Measurements from ENCODE around the gene IL22RA2.
"Not testable (repeated sequence)": the region's sequence is repeated elsewhere in the genome, so short reads cannot be mapped to it uniquely, and the experiment has no call there.

IL22RA2 gene, protein sequence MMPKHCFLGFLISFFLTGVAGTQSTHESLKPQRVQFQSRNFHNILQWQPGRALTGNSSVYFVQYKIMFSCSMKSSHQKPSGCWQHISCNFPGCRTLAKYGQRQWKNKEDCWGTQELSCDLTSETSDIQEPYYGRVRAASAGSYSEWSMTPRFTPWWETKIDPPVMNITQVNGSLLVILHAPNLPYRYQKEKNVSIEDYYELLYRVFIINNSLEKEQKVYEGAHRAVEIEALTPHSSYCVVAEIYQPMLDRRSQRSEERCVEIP

DNA sequence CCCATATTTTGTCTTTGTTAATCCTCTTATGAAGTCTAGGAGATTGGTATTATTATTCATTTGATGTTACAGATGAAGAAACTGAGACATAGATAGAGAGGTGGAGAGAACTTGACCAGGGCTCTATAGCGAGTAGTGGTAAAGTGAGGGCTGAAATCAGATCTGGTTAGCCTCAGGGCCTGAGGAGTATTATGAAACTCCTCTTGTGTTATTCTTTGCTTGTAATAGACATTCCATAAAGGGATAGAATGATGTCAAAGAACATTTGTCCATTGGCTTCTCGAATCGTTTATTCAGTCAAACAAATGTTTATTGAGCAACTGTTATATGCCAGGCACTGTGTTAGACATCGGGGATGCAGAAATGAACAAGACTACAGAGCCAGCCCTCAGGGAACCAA is at the start of gene IL22RA2:
IL22RA2 (minus strand) TSS at position 144 of the 400 bp plus-strand sequence. CDS start 11,895 bp downstream, outside the sequence.
- no peak for DNase-seq

DNA sequence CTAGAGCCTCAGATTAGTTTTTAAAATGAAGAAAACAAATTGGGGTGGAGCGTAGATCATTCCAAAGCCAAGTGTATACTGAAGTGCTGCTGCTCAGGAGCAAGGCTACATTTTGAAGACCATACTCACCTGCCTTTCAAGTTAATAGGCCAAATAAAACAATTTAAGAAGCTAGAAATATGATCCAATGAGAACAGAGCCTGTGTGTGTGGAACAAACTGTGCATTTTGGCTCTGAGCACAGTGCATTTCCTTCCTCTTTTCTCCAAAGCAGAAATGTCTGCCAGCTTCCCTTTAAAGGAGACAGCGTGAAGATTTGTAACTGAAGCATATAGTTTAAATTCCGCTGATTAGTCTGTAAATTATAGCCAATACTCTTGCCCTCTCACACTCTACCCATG is 48.9 kb upstream of the IL22RA2 start:
- no peak for DNase-seq

GRCh38 chr6:137219664-137220252 is 46.3 kb upstream of the IL22RA2 start:
- DNase-seq, result no peak

GRCh38 chr6:137218917-137219663 is 45.6 kb upstream of the IL22RA2 start, which contains the start of gene IFNGR1:
Gene IFNGR1, minus strand, starts transcription at chr6:137219385. Its CDS starts 58 bp downstream, at chr6:137219327.
- DNase-seq, result peak; percentile 96 to 98

- DNase-seq, result peak; percentile 12 to 14
Measured at GRCh38 chr6:137218473-137218916, 45.1 kb upstream of the IL22RA2 start.

- DNase-seq, result no peak
Measured at GRCh38 chr6:137217801-137218472, 44.5 kb upstream of the IL22RA2 start.

GRCh38 chr6:137216875-137217553 is 43.6 kb upstream of the IL22RA2 start:
- no peak for DNase-seq

DNA sequence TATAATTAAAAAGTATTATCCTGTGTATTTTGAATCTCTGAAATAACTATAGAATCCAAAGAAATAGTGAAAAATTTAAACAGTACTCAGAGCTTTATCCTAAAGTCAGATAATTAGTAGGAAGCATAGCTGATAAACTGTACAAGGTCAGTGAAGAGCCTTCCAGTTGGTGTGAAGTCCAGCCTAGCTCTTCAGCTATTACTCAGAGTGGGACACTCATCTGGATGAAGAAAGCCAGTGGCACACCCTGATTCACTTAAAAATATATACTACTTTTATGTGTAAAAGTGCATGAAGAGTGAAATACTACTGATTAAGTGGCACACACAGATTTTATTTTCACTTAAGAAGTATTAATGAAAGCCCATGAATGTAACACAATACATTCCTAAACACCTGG is 42.7 kb upstream of the IL22RA2 start:
- no peak for DNase-seq

DNA sequence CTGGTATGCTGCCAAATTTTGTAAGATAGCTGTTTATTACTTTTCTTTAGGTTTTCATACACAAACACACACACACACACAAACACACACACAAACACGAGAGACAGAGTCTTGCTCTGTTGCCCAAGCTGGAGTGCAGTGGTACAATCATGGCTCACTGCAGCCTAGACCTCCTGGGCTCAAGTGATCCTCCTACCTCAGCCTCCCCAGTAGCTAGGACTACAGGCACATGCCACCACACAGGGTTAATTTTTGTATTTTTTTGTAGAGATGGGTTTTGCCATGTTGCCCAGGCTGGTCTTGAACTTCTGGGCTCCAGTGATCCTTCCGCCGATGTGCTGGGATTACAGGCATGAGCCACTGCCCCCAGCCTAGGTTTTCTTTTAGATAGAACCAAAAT is 42.2 kb upstream of the IL22RA2 start:
- not testable (repeated sequence) for DNase-seq

DNA sequence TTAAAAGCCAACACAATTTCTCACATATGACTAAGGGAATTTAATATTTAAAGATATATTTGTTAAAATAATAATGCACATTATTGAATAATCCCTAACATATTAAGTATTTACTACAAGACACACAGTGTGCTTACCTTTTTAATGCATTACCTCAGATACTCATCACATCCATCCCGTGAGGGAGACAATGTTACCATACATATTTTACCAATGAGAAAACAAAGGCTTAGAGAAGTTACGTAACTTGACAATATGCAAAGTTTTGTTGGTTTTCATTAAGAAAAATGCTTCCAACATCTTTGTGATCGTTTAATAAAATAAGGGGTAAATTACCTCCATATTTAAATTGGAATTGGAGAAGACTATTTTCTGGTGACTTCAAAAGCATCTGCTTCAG is 41.5 kb upstream of the IL22RA2 start:
- DNase-seq, result no peak

DNA sequence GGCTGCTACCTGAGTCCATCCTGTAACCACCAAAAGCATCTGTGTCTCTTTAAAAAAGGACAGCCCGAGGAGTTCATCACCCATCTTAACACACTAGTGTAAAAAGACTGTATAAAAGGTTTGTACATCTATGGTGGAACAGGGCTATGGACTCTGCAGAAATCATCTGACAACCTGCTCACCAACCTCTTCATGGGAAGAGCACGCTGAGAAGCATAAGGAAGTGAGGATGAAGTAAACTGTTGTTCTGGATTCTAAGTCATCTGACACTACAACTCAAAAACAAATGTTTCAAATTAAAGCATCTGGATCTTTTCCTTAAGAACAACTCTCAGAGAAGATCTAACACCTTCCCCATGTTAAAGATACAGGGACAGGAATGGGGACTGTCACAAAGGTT is 40.4 kb upstream of the IL22RA2 start:
- no peak for DNase-seq

GRCh38 chr6:137213331-137213740 is 39.9 kb upstream of the IL22RA2 start:
- DNase-seq, result no peak

DNA sequence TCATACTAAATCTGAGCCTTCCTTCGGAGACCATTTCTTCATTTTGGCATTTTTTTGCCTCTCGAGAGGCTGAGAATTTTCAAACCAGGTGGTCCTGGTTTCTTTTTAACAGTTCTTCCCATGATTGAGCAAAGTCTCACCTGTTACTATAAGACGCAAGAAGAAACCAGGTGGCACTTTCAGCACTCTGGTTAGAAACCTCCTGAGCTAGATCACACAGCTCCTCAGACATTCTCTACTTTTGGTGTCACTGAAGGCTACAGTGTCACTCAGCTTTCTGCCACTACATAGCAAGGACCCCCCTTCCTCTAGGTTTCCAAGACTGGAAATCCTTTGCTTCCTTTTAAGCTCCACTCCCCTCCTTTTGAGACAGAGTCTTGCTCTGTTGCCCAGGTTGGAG is 38.5 kb upstream of the IL22RA2 start:
- DNase-seq, result no peak

DNA sequence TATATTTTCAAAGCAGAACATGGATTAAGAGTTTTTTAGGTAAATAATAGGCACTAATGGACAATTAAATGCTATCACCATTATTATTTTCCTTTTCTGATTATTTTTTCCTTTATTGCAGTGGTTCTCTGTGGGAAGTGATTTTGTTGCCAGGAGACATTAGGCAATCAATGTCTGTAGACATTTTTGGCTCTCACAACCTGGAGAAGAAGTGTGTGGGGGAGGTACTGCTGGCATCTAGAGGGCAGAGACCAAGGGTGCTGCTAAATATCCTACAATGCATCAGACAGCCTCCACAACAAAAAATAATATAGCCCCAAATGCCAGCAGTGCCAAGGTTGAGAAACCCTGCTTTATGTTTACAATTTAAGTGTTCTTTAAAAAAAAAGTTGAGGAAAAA is 37.5 kb upstream of the IL22RA2 start:
- no peak for DNase-seq

- no peak for DNase-seq
Measured at GRCh38 chr6:137208279-137208678, 34.8 kb upstream of the IL22RA2 start.

DNA sequence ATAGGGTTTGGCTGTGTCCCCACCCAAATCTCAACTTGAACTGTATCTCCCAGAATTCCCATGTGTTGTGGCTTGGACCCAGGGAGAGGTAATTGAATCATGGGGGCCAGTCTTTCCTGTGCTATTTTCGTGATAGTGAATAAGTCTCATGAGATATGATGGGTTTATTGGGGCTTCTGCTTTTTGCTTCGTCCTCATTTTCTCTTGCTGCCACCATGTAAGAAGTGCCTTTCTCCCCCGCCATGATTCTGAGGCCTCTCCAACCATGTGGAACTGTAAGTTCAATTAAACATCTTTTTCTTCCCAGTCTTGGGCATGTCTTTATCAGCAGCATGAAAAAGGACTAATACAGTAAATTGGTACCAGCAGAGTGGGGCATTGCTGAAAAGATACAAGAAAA is 34.0 kb upstream of the IL22RA2 start:
- not testable (repeated sequence) for DNase-seq

GRCh38 chr6:137206577-137206976 is 33.1 kb upstream of the IL22RA2 start:
- DNase-seq, result no peak

- DNase-seq, result no peak
Measured at GRCh38 chr6:137203256-137203655, 29.8 kb upstream of the IL22RA2 start.

GRCh38 chr6:137202078-137202477 is 28.6 kb upstream of the IL22RA2 start:
- no peak for DNase-seq

DNA sequence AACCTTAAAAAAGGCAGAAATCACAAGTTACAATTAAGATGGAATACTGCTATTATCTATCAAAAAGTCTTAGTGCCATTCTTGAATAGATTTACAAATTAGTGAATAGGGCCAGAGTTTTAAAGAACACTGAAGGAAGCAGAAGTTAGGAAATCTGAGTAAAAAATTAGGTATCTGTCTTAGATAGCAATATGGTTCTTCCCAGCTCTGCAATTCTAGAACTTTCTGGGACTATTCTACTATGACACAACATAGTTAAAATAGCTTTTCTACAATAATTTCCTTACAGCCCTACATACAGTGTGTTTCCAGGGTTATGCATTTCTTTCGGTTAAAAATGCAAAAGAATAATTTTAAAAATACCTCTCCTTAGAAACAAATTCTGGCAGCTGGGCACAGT is 27.6 kb upstream of the IL22RA2 start:
- no peak for DNase-seq

DNA sequence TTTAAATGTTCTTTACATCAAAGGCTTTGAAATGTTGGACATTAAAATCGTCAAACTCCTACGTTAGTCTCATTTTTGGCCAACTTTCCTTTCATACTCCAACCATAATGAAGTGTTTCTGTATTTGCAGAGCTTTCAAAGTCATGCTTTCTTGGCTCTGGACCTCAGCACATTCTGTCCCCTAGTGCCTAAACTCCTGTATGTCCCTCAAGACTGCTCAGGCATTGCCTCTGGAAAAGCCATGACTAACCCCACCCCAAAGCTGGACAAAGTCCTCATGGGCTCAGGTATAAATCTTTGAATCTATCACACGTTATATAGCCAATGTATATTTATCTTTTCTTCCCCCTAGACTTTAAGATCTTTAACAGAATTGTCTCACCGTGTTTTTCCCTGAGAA is 26.8 kb upstream of the IL22RA2 start:
- no peak for DNase-seq

Measured in stimulated activated CD4-positive, alpha-beta T cell treated with anti-CD3 and anti-CD28 coated beads, Interleukin-2, amount 100 ng/mL, for 48 hours (primary cell).